SK-N-MC (cell line): ENCODE measurements around the gene CDH4.

ENCODE experiments used
- EZH2 ChIP-seq: fragments of 200-600 bp; sonication (generic); IDR thresholded peaks from one replicate; pipeline ENCODE4 v1.6.1; 2017; ENCODE audit warnings: antibody characterized with exemption
- POLR2AphosphoS5 ChIP-seq: IDR thresholded peaks from 2 replicates; pipeline ENCODE4 v1.6.1; 2012; ENCODE audit warnings: mild to moderate bottlenecking, low read depth, low read length, borderline replicate concordance

GRCh38 chr20:61407561-61407960 is 155.5 kb downstream of the CDH4 start:
- TF ChIP-seq EZH2, result no peak
- TF ChIP-seq POLR2AphosphoS5, result no peak
